Inferior parietal cortex (tissue), 1 donor: ENCODE results near the gene GRAMD1C.
A peak's percentile ranks its signal among the peaks of the same experiment; 100 is the strongest.

Experiments
- DNase-seq: peaks from one replicate; pipeline ENCODE4 v3.0.0-alpha.2; 2016; ENCODE audit errors: extremely low spot score

The GRAMD1C gene

GRCh38 chr3:113948015-113948917 is 109.7 kb downstream of the GRAMD1C start:
- DNase-seq: no peak

- DNase-seq: no peak
Observed at GRCh38 chr3:113952921-113953320, 114.3 kb downstream of the GRAMD1C start.

- DNase-seq: no peak
Observed at GRCh38 chr3:113953677-113954076, 115.1 kb downstream of the GRAMD1C start.

DNA sequence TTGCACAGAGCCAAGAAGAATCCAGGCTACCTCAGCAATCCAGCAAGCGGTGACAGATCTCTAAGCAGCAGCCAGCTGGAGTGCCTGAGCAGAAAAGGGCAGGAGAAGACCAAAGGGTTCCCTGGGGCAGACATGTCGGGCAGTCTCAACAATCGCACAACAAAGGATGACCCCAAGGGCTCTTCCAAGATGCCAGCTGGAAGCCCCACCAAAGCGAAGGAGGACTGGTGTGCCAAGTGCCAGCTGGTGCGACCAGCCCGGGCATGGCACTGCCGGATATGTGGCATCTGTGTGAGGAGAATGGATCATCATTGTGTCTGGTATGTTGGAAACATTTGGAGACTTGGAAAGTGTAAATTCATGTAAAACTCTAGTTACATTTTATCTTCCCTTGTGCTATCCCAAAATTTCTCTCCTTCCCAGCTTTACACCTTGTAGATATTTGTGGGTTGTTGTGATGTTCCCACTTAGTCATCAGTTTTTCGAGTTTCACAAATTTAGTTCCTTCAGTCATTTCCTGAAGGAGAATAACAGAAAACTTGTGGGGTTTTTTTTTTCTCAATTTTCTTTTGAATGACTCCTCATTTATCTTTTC is 115.6 kb downstream of the GRAMD1C start:
- DNase-seq: peak; percentile 66

DNA sequence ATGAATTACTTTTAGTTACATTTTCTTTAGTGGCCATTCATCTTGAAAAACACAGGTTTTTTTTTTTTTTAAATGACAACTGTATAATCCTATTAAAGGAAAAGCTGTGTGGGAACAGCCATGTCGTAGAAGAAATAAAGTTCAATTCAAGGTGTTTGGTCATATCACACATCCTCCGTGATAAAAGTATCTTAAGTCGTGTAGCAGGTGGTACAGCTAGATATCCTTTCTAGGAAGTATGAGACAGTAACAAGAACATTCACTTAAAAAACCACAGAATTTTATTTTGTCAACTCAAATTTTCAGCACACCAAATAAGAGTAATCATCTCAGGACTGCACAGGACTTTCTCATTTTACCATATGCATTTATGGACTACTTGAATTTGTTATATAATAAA is 125.3 kb downstream of the GRAMD1C start:
- no peak for DNase-seq

DNA sequence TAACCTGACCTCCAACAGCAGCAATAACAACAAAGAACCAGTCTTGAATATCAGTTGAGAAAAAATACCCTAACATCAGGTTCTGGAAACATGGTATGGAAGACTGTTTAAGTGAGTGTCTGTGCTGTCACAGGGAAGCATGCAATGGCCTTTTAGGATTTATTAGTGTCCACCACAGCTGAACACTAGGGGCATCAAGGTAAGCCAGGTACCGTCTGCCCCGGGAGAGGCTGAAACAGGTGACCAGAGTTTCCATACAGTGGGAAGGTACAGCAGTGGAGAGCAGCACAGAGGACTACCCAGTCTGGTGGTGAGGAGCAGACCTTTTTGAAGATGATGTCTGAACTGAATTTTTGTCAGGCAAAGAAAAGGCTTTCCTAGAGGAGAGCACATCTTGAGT is 127.6 kb downstream of the GRAMD1C start:
- no peak for DNase-seq

GRCh38 chr3:113968986-113969385 is 130.4 kb downstream of the GRAMD1C start:
- no peak for DNase-seq

GRCh38 chr3:113977822-113978221 is 139.2 kb downstream of the GRAMD1C start:
- no peak for DNase-seq

DNA sequence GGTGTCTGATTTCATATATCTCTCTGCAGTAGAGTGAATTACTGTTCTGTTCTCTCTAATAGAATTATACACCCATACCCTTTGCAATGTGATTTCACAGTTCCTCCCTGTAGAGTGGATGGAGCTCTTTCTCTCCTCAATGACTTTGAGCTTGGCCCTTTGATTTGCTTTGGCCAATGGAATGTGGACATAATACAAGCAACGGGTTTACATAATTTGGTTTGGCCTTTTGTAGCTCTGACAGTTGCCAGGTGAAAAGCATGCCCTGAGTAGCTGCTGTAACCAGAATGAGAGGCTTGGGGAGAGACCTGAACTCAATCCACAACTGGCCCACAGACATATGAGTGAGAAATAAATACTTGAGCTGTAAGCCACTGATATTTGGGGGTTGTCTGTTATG is 141.3 kb downstream of the GRAMD1C start:
- DNase-seq: no peak

- DNase-seq: no peak
Observed at GRCh38 chr3:113981803-113982202, 143.2 kb downstream of the GRAMD1C start.

- no peak for DNase-seq
Observed at GRCh38 chr3:113983544-113983943, 145.0 kb downstream of the GRAMD1C start.

DNA sequence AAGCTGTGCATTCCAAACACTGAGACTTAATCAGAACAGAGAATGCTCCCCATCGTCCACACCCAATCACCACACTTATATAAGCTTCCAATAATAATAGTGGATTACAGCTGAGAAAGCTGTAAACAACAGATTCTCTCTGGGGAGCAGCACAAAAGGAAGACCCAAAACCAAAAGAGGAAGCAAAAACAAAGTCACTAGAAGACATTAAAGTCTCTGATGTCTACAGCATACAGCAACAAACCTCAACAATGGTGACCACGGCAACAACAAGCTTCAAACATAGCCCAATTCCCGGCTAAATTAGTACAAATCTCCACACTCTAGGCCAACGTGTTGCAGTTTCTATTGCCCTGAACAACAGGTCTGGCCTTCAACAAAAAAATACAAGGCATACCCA is 147.0 kb downstream of the GRAMD1C start:
- DNase-seq: no peak
